HG03159 (cell line): Measurements from ENCODE around the gene CDH4.

Source experiments
- ATAC-seq: cut with Tn5 transposase; IDR thresholded peaks from one replicate; pipeline ENCODE4 v1.9.1; 2021; ENCODE audit warnings: mild to moderate bottlenecking, moderate library complexity; ENCODE audit not compliant: unreplicated experiment

CDH4 gene

GRCh38 chr20:61322151-61322865 is 70.2 kb downstream of the CDH4 start:
- no peak for ATAC-seq

DNA sequence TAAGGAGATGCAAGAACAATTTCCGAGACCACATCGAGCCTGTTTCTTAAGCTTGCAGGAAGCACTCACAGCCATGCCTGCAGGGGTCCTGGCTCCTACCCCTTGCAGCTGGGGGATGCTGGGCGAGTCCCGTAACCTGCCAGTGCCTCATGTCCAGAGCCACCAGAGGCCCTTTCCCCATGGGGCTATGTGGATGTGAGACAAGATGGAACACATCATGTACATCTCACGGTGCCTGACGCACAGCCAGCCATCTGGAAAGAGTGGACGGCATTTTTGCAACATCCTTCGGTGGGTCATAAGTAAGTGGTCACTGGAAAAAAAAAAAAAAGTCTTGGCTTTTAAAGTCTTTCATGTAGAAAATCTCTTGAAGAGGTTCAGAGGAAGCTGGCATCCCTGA is 72.8 kb downstream of the CDH4 start:
- no peak for ATAC-seq

DNA sequence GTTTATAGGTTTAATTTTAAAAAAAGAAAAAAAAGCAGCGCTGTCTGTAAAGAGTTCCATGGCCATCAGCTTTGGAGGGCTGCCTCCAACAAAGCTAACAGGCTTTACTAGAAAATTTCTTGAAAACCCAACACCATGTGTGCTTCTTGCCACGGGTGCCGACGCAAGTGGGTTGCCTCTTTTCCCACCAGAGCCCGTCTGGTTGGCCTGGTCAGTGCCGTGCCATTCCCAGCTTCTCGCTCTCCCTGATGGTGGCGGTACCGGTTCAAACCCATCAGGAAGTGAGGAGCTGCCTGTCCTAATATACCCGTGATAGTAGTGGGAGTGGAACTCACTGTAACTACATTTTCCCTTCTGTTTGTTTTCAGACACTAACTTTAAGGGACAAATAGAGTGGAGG is 73.7 kb downstream of the CDH4 start:
- no peak for ATAC-seq

DNA sequence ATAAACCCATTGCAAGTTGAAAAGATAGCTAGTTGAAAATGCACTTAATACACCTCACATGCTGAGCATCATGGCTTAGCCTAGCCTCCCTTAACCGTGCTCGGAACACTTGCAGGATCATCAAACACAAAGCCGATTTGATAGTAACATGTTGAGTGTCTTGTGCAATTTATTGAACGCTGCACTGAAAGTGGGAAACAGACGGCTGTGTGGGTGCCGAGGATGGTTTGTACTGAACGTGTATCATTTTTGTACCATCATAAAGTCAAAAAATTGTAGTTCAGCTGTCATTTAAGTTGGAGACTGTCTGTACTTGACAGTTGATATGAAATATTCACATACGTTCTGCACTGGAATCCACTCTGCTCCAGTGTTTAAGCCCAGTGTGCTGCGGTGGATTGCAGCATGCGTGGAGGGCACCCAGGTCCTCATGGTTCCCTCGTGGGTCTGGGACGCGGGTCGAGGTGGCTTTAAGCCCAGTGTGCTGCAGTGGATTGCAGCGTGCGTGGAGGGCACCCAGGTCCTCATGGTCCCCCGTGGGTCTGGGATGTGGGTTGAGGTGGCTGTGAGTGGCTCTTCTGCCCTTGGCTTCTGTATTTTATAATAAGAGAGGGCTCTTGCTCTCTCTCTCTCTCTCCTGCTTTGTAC is 77.0 kb downstream of the CDH4 start:
- ATAC-seq = no peak

GRCh38 chr20:61330441-61330840 is 78.4 kb downstream of the CDH4 start:
- no peak for ATAC-seq

DNA sequence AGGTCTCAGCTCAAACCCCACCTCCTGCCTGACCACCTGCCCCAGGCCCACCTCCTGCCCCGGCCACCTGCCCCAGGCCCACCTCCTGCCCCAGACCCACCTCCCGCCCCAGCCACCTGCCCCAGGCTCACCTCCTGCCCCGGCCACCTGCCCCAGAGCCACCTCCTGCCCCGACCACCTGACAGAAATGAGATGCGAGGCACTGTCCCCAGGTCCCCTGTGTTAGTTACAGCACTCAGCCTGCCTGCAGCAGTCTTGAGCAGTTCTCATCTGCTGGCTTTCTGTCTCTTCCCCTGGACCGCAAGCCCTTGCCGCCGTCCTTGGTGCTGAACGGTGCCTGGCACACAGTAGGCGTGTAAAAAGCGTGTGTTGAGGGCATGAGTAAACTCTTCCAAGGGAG is 79.5 kb downstream of the CDH4 start:
- ATAC-seq = no peak

GRCh38 chr20:61332016-61332975 is 80.2 kb downstream of the CDH4 start:
- ATAC-seq = no peak

- no peak for ATAC-seq
Observed at GRCh38 chr20:61333484-61334108, 81.5 kb downstream of the CDH4 start.

DNA sequence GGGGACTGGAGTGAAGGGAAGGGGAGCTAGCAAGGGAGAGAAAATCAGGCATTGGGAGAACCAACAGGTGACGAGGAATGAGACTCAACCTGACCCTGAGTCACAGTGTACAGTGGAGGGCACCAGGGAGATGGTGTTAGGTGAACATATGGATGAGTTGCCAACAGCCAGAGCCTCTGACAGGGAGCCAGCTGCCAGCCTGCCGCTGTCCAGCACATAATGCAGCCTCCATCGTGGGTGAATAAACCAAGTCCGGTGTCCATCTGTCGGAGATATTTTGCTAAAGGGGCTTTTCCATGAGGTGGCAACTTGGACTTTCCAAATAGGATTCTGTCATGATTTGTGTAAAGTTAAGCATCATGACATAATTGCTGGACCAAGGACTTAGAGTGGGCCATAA is 88.1 kb downstream of the CDH4 start:
- ATAC-seq = no peak

GRCh38 chr20:61341605-61342004 is 89.5 kb downstream of the CDH4 start:
- ATAC-seq = no peak

- ATAC-seq = no peak
Observed at GRCh38 chr20:61343934-61344333, 91.9 kb downstream of the CDH4 start.

- ATAC-seq = no peak
Observed at GRCh38 chr20:61345656-61346055, 93.6 kb downstream of the CDH4 start.

- no peak for ATAC-seq
Observed at GRCh38 chr20:61346996-61347395, 94.9 kb downstream of the CDH4 start.

- ATAC-seq = no peak
Observed at GRCh38 chr20:61347443-61347842, 95.4 kb downstream of the CDH4 start.

DNA sequence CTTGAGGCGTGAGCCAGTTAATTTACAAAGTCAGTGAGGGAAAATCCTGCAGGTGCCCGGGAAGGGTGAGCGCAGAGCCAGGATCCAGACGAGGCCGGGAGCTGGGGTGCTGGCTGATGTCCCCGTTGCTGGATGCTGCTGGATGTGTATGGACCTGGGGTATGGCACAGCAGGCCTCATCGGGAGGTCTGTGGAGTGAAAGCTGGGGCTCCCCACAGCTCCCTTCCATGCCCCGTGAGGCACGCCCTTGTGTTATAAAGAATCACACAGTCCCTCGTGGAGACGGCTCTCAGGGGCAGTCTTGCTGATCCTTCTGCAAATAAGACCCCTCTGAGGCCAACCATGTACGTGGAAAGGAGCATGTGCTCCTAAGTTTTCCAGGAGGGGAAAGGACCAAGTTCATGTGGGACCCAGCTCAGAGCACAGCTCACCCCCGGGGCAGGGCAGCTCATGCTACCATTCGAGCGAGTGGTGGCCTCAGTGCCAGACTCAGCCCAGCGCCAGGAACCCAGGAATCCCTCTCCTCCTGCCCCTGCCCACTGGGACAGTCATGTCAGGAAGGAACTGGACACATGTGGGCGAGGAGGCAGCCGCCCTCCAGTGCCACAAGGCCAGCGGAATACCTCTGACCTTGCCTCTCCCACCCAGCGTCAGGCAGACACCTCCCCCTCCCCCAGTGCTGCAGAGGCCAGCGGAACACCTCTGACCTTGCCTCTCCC is 97.5 kb downstream of the CDH4 start:
- ATAC-seq = no peak

DNA sequence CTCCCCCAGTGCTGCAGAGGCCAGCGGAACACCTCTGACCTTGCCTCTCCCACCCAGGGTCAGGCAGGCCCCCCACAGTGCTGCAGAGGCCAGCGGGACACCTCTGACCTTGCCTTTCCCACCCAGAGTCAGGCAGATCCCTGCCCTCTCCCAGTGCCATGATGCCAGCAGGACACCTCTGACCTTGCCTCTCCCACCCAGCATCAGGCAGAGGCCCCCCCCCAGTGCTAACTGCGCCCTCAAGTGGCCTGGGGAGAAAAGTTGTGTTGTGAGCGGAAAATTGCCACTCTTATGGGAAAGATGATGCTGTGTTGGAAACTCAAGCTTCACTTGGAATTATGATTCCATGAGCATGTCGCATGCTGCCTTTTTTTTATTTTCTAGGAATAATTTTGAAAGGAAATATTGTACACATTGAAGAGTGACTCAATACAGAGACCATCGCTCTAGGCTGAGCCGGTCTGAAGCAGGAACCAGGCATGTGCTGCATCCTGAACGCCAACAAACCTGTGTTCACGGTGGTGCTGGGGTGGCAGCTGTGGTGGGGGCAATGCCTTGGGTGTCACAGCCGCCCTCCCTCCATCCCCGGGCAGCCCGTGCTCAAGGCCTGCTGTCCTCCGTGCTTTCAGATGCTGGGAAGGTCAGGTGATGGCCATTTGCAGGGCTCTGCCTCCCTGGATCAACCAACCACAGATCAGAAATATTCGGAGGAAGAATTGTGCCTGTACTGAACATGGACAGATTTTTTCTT is 98.6 kb downstream of the CDH4 start:
- no peak for ATAC-seq

DNA sequence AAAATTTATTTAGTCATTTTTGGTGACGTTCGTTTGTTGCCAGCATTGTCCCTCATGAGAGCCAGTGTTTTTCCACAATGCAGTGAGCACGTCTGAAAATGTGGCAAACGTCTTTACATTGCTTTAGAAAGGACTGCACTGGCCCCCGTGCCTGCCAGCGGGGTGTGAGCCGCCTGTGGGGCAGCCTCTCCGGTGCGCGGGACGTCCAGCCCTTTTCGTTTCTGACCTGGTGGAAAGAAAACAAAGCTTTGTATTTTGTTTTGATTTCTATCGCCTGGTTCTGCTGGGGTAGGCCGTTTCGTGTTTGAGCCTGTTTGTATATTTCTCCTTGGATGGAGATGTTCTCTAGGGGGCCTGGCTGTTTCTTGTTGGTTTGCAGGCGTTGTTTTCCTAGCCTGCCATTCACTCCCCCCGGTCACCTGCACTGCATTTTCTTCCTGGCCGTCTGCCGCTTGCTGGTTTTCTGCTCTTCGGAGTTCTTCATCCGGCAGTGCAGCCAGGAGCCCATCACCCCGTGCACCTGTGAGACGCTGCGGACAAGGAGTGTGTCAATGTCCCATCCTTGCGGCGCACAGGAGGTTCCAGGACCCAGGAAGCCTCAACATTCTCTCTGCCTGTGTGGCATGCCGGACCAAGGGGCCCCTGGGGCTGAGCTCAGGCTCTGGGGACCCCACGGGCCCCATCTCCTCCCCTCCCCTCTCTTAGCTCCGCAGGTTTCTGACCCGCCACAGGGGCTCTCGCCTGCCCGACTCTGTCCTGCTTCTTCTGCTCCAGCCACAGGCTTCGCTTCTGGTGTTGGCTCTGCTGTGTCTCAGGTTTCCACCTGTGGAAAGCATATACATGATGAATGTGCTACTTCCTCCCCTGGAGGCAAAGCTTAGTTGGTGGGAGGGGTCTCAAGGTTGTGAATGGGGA is 100.5 kb downstream of the CDH4 start:
- no peak for ATAC-seq

GRCh38 chr20:61353261-61354000 is 101.4 kb downstream of the CDH4 start:
- ATAC-seq = no peak
